Hematopoietic multipotent progenitor cell treated with erythropoietin and hydrocortisone succinate and interleukin-3 and kit ligand, for 6 days (in vitro differentiated cells): ENCODE measurements around the gene CORIN.
A peak's percentile ranks its signal among the peaks of the same experiment; 100 is the strongest.
"Not testable (repeated sequence)": the region's sequence is repeated elsewhere in the genome, so short reads cannot be mapped to it uniquely, and the experiment has no call there.

Experiments
- DNase-seq: peaks from one replicate; pipeline ENCODE4 v3.0.0-alpha.2; 2015

Gene CORIN

DNA sequence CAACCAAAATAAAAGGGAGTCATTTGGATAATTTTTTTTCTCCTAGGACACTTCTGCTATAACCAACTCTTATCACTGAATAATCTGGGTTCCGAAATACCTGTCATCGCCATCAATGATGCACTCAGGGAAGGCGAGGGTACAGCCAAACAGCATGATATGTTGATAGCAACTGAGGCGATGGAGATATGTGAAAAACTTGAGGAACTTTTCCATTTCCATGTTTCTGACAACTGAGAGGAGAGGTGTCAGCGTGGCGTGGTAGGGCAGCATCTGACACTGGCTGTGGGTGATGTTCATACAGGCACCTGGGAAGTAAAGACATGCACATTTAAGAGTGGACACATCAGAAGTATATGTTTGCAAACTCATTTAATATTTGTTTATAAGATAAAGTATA is 74.6 kb downstream of the CORIN start:
- no peak for DNase-seq

- no peak for DNase-seq
These were observed 75.2 kb downstream of the CORIN start for GRCh38 chr4:47762376-47763266.

DNA sequence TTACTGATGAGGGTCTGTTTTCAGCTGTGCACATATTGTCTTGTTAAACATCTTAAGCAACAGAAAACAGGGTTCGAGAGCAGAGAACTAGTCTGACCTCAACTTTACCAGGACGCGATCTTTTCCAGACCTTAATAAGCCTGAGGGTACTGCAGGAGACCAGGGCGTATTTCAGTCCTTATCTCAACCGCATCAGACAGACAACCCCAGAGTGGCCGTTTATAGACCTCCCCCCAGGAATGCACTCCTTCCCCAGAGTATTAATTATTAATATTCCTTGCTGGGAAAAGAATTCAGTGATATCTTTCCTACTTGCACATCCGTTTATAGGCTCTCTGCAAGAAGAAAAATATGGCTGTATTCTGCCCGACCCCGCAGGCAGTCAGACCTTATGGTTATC is 84.6 kb downstream of the CORIN start:
- not testable (repeated sequence) for DNase-seq

DNA sequence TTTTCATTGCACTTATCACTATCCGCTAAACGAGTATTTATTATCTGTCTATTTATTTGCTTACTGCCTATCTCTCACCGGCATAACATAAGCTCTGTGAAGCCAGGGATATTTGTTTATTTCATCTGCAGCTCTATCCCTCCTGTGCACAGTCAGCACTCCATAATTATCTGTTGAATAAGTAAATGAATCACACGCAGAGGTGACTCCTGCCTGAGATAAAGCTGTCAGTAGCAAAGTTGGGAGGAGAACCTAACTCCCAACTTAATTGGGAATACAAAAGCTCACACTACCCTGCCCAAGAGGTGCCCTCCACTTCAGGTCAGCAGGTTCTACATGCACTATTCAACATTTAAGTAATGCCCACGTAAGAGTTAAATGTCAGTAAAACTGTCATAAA is 85.7 kb downstream of the CORIN start:
- no peak for DNase-seq

- DNase-seq, result no peak
These were observed 87.1 kb downstream of the CORIN start for GRCh38 chr4:47750788-47751187.

GRCh38 chr4:47749858-47750257 is 88.0 kb downstream of the CORIN start:
- no peak for DNase-seq

DNA sequence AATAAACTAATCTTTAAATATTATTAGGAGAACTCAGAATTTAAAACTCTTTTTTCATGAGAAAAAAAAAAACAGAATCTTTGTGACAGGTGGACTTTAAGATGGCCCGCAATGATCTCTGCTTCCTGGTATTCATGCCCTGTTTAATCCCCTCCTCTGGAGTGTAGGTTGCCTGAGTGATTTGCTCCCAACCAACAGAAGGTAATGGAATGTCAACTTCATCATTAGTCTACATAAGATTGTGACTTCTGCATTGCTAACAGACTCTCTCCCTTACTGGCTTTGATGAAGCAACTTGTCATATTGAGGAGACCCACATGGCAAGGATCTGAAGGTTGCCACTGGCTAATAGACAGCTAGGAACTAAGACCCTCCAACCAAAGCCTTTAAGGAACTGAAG is 88.8 kb downstream of the CORIN start:
- DNase-seq, result no peak

DNA sequence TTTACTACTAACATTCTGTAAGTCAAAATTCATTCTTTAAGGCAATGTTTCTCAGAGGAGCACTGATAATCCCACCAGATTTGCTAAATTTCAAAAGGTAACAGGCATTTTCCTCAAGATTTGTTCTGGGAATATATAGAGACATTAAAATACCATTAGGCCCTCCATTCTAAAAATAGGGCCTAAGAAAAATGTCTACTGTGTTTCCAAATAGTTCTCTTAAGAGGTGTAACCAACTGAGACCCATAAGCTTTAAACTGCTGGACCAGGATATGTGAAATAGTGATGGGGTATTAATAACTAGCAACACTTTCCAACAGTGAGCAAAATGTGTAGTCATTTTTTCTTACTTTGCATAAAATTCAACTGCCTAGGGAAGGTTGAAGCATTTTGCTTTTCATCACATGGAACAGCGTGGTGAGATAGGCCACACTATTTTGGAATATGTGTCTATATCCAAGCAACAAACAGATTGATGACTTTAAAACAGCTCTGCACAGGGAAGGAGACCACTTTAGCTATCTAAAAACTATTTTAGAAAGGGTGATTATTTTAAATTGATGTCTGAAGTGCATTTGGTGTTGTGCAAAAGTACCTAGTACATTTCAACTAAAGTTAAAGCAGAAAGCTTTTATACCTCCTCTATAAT is 89.9 kb downstream of the CORIN start:
- no peak for DNase-seq

DNA sequence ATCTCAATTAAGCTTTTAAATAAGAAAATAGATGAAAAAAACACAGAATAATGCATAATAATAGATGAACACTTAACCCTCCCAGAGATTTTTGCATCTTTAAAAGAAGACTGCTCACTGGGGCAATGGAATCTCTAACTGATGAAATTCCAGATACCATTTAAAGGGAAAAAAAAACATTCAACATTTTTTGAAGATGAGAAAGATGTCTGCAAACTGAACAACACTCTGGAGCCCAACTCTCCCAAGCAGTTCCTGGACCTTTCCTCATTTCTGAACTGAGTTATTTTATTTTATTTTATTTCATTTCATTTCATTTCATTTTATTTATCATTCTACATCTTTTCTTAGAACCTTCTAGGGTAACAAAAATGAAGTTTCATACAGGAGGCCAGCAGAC is 90.7 kb downstream of the CORIN start:
- no peak for DNase-seq

- DNase-seq, result no peak
These were observed 91.7 kb downstream of the CORIN start for GRCh38 chr4:47746122-47746521.

DNA sequence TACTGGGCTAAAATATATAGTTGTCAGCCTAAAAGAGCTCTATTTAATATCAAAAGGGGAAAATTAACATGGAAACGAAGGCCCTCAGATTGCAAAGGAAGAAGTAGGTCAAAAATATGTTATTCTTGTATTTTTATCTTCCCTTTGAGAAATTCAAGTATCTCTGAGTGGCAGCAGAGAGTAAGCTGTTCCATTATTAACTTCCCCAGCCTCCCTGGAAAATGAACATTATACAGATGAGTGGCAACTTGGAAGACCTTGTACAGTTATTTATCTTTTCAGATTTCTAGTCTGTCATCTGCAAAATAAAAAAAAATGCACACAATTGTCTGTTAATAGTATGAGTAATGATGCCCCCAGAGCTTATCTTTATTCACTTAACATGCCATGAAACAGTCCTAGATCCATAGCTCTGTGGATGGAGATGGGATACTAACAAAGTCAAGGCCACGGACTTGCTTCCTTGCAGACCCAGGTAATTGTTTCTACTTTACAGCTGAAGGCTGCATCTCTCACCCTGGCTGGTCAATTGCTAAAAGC is 93.0 kb downstream of the CORIN start:
- DNase-seq, result no peak

DNA sequence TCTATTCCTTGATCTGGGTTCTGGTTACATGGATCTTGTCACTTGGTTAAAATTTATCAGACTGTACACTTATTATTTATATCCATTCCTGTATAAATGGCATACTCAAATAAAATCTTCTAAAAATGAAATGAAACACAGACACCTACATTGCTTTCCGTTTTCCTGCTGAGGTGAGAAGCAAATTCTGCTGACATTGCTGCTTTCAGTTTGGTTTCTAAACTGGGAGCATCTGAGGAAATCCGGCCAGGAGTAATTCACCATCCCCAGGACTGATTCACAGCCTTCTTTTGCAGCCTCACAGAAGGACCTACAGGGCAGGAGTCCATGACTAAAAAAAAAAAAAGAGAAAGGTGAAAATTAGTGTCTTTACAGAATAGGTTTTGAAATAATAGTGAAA is 93.6 kb downstream of the CORIN start:
- no peak for DNase-seq

DNA sequence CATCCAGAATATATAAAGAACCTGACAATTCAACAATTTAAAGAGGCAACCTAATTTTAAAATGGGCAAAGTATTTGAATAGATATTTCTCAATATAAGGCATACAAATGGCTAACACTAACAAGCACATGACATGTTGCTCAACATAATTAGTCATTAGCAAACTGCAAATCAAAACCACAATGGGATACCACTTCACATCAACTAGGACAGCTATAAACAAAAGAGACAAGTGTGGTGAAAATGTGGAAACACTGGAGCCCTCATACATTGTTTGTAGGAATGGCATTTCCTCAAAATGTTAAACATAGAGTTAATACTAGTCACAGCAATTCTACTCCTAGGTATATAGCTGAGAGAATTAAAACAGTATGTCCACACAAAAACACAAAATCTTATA is 96.7 kb downstream of the CORIN start:
- DNase-seq, result peak; percentile 49

DNA sequence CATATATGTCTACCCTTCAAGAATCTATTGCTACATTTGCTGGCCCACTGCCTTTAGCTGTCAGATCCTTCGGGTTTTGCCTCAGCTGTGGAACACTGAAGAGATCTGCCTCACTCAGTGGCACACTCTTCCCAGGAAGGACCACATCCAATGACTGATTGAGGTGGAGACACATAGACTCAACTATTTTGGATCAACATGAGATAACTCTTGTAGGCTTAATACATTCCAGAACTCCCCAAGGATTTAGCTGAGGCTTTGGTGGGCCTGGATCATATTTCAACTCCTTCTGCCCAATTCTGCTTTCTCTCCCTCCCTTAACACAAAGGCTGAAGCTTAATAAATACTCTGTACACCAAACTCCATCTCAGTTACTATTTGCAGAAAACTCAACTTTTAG is 100.5 kb downstream of the CORIN start:
- no peak for DNase-seq

- DNase-seq, result peak; percentile 30
These were observed 101.3 kb downstream of the CORIN start for GRCh38 chr4:47736555-47736954.

DNA sequence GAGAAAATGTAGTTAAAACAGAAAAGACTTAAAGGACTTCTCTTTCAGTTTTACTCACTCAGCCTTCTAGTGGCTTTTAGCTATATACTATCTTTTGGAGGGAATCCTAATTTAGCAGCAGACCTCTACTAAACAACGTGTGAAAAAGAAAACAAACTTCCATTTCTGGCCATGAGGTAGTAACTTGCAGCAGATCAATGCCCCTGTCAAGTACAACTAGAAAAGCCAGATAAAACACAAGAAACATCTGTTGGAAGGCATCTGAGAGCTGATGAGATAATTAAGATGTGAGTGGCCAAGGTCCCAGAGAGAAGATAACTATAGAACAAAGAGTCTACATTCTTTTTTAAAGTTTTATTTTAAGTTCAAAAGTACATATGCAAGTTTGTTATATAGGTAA is 101.7 kb downstream of the CORIN start:
- peak; percentile 12 for DNase-seq

GRCh38 chr4:47733302-47734175 is 104.3 kb downstream of the CORIN start:
- DNase-seq, result no peak

- no peak for DNase-seq
These were observed 106.7 kb downstream of the CORIN start for GRCh38 chr4:47731182-47731581.

- no peak for DNase-seq
These were observed 108.7 kb downstream of the CORIN start for GRCh38 chr4:47729131-47729680.

DNA sequence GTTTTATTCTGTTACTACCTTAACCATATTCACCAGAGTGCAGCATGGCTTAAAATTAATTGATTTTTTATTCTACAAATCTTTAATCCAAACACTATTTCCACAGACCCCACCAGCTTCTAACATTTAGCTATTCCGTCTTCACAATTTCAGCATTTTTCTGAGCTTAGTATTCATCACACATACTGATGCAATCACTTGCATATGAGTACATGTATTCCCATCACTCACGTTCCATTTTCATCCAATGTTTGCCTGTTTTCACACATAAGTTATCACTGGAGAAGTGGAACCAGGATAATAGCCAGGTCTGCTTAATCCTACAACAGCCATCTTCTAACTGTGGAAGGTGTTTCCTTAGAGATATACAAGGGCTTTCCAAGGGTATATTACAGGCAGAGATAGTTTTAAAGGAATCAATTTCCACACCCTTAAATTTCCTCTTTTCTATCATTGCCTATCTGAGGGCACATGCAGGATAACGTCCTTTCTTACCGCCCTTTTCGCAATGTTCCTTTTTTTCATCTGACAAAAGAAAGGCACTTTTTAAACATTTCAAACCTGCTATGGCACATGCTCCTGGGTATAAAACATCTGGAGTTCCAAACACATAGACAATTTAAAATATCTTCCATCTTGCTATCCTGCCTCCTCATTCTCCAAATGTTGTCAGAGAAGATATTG is 115.8 kb downstream of the CORIN start:
- DNase-seq, result peak; percentile 34

DNA sequence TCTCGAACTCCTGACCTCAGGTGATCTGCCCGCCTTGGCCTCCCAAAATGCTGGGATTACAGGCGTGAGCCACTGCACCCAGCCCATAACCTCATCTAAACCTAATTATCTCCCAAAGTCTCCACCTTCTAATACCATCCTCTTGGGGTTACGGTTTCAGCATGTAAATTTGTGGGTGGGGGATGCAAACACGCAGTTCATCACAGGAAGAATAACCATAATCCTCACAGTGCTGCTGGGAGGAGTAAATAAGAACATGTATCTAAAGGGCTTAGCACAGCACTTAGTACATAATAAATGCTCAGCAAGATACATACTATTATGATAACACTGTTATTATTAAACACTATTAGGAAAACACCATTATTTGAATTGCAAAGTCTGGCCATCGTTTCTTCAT is 116.4 kb downstream of the CORIN start:
- no peak for DNase-seq

DNA sequence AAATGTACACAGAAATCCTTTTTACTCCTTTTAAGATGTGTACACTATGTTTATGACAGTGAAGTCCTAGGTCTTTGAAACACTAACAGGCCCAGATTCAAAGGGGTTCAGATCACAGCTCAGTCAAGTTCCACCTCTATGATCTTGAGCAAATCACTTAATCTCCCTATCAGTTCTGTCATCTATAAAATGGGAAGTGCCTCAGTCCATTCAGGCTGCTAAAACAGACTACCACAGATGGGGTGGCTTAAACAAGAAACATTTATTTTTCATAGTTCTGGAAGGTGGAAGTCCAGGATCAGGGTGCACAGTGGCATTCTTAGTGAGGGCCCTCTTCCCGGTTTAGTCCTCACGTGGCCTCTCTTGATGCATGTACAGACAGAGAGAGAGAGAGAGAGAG is 117.1 kb downstream of the CORIN start:
- peak; percentile 19 for DNase-seq
